H1 (cell line): ENCODE measurements around the gene IKZF1. TPM values are rescaled to one million over a fixed set of nuclear protein-coding genes. Genes with fewer than 3 reads are reported as not detected.

Experiments
- CTCF ChIA-PET: fragments of 300-600 bp; sonication (Branson Sonifier 250); formaldehyde crosslinking; loops from one replicate; lab custom pipeline; 2021; ENCODE audit not compliant: partially characterized antibody; lab: Charles Lee
- POLR2A ChIA-PET: fragments of 300-600 bp; sonication (Branson Sonifier 250); formaldehyde crosslinking; loops from one replicate; lab custom pipeline; 2021; ENCODE audit warnings: inconsistent platforms; ENCODE audit not compliant: partially characterized antibody; lab: Charles Lee
- DNase-seq, 2 experiments: peaks; one replicate each; pipeline versions ENCODE4 v3.0.0 to v3.0.0-alpha.2; 2010 to 2022; ENCODE audit warnings: low spot score in 2 of 2, low read depth in 1 of 2, mixed read lengths in 1 of 2
- FAIRE-seq: peaks from 2 replicates; lab custom pipeline; 2011; peaks lifted over from hg19 to GRCh38; lab: Jason Lieb, UNC
- H2AFZ ChIP-seq: 2 replicates; pipeline ENCODE4 v1.8.1; 2012; ENCODE audit warnings: low read length, inconsistent platforms
- H2AK5ac ChIP-seq: 2 replicates; pipeline ENCODE4 v1.6.1; 2013; ENCODE audit warnings: low read depth, low read length
- H2BK120ac ChIP-seq: replicated peaks from 2 replicates; pipeline ENCODE3; 2013; ENCODE audit warnings: low read depth, low read length, inconsistent platforms
- H2BK12ac ChIP-seq: 2 replicates; pipeline ENCODE4 v1.6.1; 2013; ENCODE audit warnings: low read depth, low read length
- H2BK15ac ChIP-seq: 2 replicates; pipeline ENCODE4 v1.6.1; 2013; ENCODE audit warnings: low read length
- H2BK20ac ChIP-seq: 2 replicates; pipeline ENCODE4 v1.6.1; 2013; ENCODE audit warnings: low read length
- H2BK5ac ChIP-seq: 2 replicates; pipeline ENCODE4 v1.6.1; 2013; ENCODE audit warnings: low read depth, low read length
- H3K14ac ChIP-seq: 2 replicates; pipeline ENCODE4 v1.6.1; 2013; ENCODE audit warnings: inconsistent platforms; ENCODE audit not compliant: insufficient read length
- H3K18ac ChIP-seq: 2 replicates; pipeline ENCODE4 v1.6.1; 2013; ENCODE audit warnings: low read length; ENCODE audit errors: extremely low read depth
- H3K23ac ChIP-seq: 2 replicates; pipeline ENCODE4 v1.6.1; 2013; ENCODE audit warnings: inconsistent platforms; ENCODE audit not compliant: insufficient read length
- H3K23me2 ChIP-seq: 2 replicates; pipeline ENCODE4 v1.6.1; 2013; ENCODE audit warnings: low read depth, low read length
- H3K27ac ChIP-seq: 2 replicates; pipeline ENCODE4 v1.6.1; 2011; ENCODE audit warnings: low read depth, low read length, inconsistent platforms
- H3K27me3 ChIP-seq, 4 experiments: replicated peaks in 1 of 4; 1 replicate in 1 of 4; 2 replicates in 3 of 4; pipeline versions ENCODE4 v1.6.1 to v1.8.1; 2011 to 2013; ENCODE audit warnings: low read length in 3 of 4, mild to moderate bottlenecking in 3 of 4, inconsistent platforms in 2 of 4, mixed read lengths in 2 of 4, moderate library complexity in 1 of 4; ENCODE audit not compliant: control insufficient read depth in 3 of 4, insufficient read depth in 3 of 4; ENCODE audit errors: extremely low read depth in 1 of 4
- H3K36me3 ChIP-seq, 4 experiments: 2 replicates each; pipeline versions ENCODE4 v1.6.1 to v1.8.1; 2011 to 2013; ENCODE audit warnings: mild to moderate bottlenecking in 4 of 4, low read length in 3 of 4, moderate library complexity in 2 of 4, control low read depth in 1 of 4, inconsistent platforms in 1 of 4; ENCODE audit not compliant: insufficient read depth in 4 of 4, control insufficient read depth in 2 of 4
- H3K4ac ChIP-seq: replicated peaks from 2 replicates; pipeline ENCODE3; 2013; ENCODE audit warnings: low read length, low read depth, mixed read lengths, inconsistent platforms; ENCODE audit not compliant: insufficient read length
- H3K4me1 ChIP-seq, 4 experiments: replicated peaks in 1 of 4; 1 replicate in 1 of 4; 2 replicates in 3 of 4; pipeline versions ENCODE4 v1.6.1 to v1.8.1; 2011 to 2013; ENCODE audit warnings: low read length in 3 of 4, inconsistent platforms in 2 of 4, mixed read lengths in 1 of 4; ENCODE audit not compliant: insufficient read depth in 4 of 4, control insufficient read depth in 3 of 4
- H3K4me2 ChIP-seq, 2 experiments: 2 replicates each; pipeline versions ENCODE4 v1.6.1 to v1.8.1; 2011 to 2013; ENCODE audit warnings: low read depth in 2 of 2, low read length in 2 of 2, control low read depth in 1 of 2, inconsistent platforms in 1 of 2, mild to moderate bottlenecking in 1 of 2; ENCODE audit not compliant: insufficient read depth in 1 of 2
- H3K4me3 ChIP-seq, 4 experiments: fragments of 200-600, 300-600 bp in 1 of 4; sonication (generic), shearing (Covaris generic), sonication (Bioruptor Twin) in 1 of 4; 2 replicates each; pipeline versions ENCODE4 v1.5.1 to v1.8.1; 2011 to 2016; ENCODE audit warnings: low read length in 4 of 4, low read depth in 3 of 4, control low read depth in 2 of 4, inconsistent platforms in 2 of 4, mild to moderate bottlenecking in 2 of 4, mixed read lengths in 1 of 4, moderate library complexity in 1 of 4; ENCODE audit not compliant: insufficient read depth in 2 of 4; ENCODE audit errors: extremely low read depth in 1 of 4
- H3K56ac ChIP-seq: replicated peaks from 2 replicates; pipeline ENCODE3; 2013; ENCODE audit warnings: low read depth, mild to moderate bottlenecking, mixed read lengths, low read length, inconsistent platforms; ENCODE audit not compliant: insufficient read length
- H3K79me1 ChIP-seq: 2 replicates; pipeline ENCODE4 v1.6.1; 2013; ENCODE audit warnings: low read depth, low read length, control low read depth
- H3K79me2 ChIP-seq, 2 experiments: 2 replicates each; pipeline versions ENCODE4 v1.6.1 to v1.8.1; 2012 to 2013; ENCODE audit warnings: low read length in 2 of 2, mild to moderate bottlenecking in 2 of 2, inconsistent platforms in 1 of 2; ENCODE audit not compliant: insufficient read depth in 2 of 2, control insufficient read depth in 1 of 2
- H3K9ac ChIP-seq, 4 experiments: replicated peaks in 1 of 4; 1 replicate in 1 of 4; 2 replicates in 3 of 4; pipeline versions ENCODE4 v1.6.1 to v1.8.1; 2011 to 2013; ENCODE audit warnings: low read depth in 3 of 4, low read length in 3 of 4, control low read depth in 2 of 4, mild to moderate bottlenecking in 2 of 4, moderate library complexity in 2 of 4, inconsistent platforms in 1 of 4; ENCODE audit errors: extremely low read depth in 1 of 4
- H3K9me3 ChIP-seq, 2 experiments: 2 replicates each; pipeline versions ENCODE4 v1.6.1 to v1.8.1; 2012 to 2013; ENCODE audit warnings: mild to moderate bottlenecking in 2 of 2, moderate library complexity in 2 of 2, control low read depth in 1 of 2, inconsistent platforms in 1 of 2, low read depth in 1 of 2, low read length in 1 of 2, mixed read lengths in 1 of 2; ENCODE audit not compliant: insufficient read depth in 2 of 2
- H4K20me1 ChIP-seq, 2 experiments: replicated peaks in 1 of 2; 2 replicates each; pipeline versions ENCODE3 to v1.8.1; 2011 to 2013; ENCODE audit warnings: inconsistent platforms in 2 of 2, low read length in 2 of 2, mild to moderate bottlenecking in 1 of 2; ENCODE audit not compliant: insufficient read depth in 2 of 2, control insufficient read depth in 1 of 2
- H4K5ac ChIP-seq: 2 replicates; pipeline ENCODE4 v1.6.1; 2013; ENCODE audit warnings: low read length, low read depth, mixed read lengths, inconsistent platforms; ENCODE audit not compliant: insufficient read length
- H4K8ac ChIP-seq: 2 replicates; pipeline ENCODE4 v1.8.0; 2013; ENCODE audit warnings: mild to moderate bottlenecking, moderate library complexity, low read length, inconsistent platforms; ENCODE audit not compliant: insufficient read depth; ENCODE audit errors: extremely low read depth
- H4K91ac ChIP-seq: replicated peaks from 2 replicates; pipeline ENCODE3; 2013; ENCODE audit warnings: low read length, mixed read lengths, inconsistent platforms; ENCODE audit not compliant: insufficient read length
- RAD21 ChIP-seq, 2 experiments: IDR thresholded peaks in 1 of 2; conservative IDR thresholded peaks in 1 of 2; 2 replicates each; pipeline ENCODE4 v1.6.1; 2011; ENCODE audit warnings: low read depth in 2 of 2, low read length in 2 of 2, improper control_type of control experiment in 1 of 2, inconsistent platforms in 1 of 2, mild to moderate bottlenecking in 1 of 2, moderate library complexity in 1 of 2
- TAF7 ChIP-seq: optimal IDR thresholded peaks from 2 replicates; pipeline ENCODE3; 2011; ENCODE audit warnings: low read depth, mild to moderate bottlenecking, inconsistent platforms, low read length, moderate library complexity, borderline replicate concordance
- WGBS, 2 experiments: shearing (Covaris generic) in 1 of 2; methylation state at CpG; one replicate each; pipeline versions ENCODE4 v1.1.6 to v1.1.7; 2013 to 2015; ENCODE audit warnings: low lambda C conversion rate in 2 of 2, mixed read lengths in 2 of 2, inconsistent platforms in 1 of 2, low coverage in 1 of 2, missing lambda C conversion rate in 1 of 2; ENCODE audit not compliant: insufficient replicate concordance in 2 of 2, insufficient coverage in 1 of 2, insufficient read length in 1 of 2; ENCODE audit errors: extremely low coverage in 1 of 2, missing lambda C conversion rate in 1 of 2; 5-methylcytosine and 5-hydroxymethylcytosine counted together
- polyA plus RNA-seq, 7 experiments: library from polyadenylated mRNA; depleted of rRNA in 3 of 7; stranded (reverse) in 5 of 7; unstranded in 2 of 7; fragments of >200 nt in 5 of 7; fragments of 200-250 nt in 2 of 7; gene quantifications; 1 replicate in 5 of 7; 2 replicates in 1 of 7; 4 replicates in 1 of 7; pipeline versions ENCODE4 v1.2.1 to v1.2.3, GENCODE V29; 2011 to 2013; ENCODE audit warnings: missing spikeins in 2 of 7, mixed read lengths in 2 of 7
- total RNA-seq: library from RNA; stranded (reverse); fragmentation: NEBNext Ultra II Directional; extraction: Animal tissue kit (Norgen Biotek cat#: 25700); gene quantifications from 2 replicates; pipeline ENCODE4 v1.2.1, GENCODE V29; 2021
- TF ChIP-seq, protein P1 (sequence below), 3 experiments: IDR thresholded peaks; 1 replicate in 2 of 3; 2 replicates in 1 of 3; pipeline versions ENCODE4 v1.5.1 to v1.6.1; 2011; ENCODE audit warnings: low read length in 3 of 3, mild to moderate bottlenecking in 3 of 3, inconsistent platforms in 2 of 3, low read depth in 1 of 3, moderate library complexity in 1 of 3; ENCODE audit not compliant: insufficient read depth in 1 of 3; ENCODE audit errors: control extremely low read depth in 1 of 3
- TF ChIP-seq, protein P2 (sequence below): IDR thresholded peaks from 2 replicates; pipeline ENCODE4 v1.6.1; 2012; ENCODE audit warnings: inconsistent platforms

IKZF1 gene
- total and polyA plus RNA-seq, 2 of the 8 experiments (the other 6 are each of a cell fraction or from before 2014, with no cell fraction given): 0.74 to 1.5 TPM

DNA sequence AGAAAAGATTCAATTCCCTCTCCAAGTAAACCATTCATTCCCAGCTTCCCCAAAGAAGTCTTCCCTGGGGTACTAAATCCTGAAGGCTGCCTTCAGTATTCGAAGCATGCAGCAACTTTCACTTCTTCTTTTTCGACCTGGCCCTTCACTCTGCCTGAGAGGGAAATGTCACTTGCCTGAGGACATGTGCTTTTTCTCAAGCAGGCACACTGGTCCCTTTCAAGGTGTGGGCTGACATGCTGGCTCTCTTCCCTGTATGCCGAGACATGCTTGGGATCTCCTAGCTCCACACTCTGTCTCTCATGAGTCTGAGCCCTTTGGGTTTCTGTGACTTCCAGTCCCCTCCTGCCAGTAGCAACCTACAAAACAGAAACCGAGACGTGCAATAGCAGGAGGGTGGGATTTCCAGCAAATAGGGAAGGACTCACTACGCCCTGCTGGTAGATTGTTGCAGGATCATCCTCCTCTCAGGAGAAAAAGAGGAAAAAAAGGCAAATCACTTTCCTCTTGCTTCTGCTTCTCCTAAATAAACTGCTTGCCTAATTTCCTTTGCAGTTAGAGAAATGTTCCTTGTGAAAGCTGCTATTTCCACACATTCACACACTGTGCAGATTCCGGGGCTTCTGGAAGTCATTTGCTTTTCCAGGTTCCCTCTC lies 112.1 kb downstream of the IKZF1 start:
- no peak overlapping the region for H3K4ac ChIP-seq

More for the DNA sequence above, 112.1 kb downstream of the IKZF1 start:
- Histone ChIP-seq H2BK20ac (no peak overlapping the region), H3K36me3 (no peaks in the 10 kb centered on the region), H3K4me3 (no peak overlapping the region), H3K14ac (no peak overlapping the region), H4K20me1 (no peaks in the 10 kb centered on the region), H3K79me1 (no peaks in the 10 kb centered on the region; the same call in 1 of the 2 replicates), H3K9me3 (no peaks in the 10 kb centered on the region)
- TF ChIP-seq RAD21 (IDR thresholded peaks at IDR 0.05 in 1 of 2, conservative IDR thresholded peaks at IDR 0.05 in 1 of 2; ENCODE audit: low read depth in 2 of 2, low read length in 2 of 2) (0 out of 4 replicates have a peak, but pooled peaks of 1 of the 2 experiments have one; percentile 3), TAF7 (no peak)
- TF ChIP-seq, protein P1, sequence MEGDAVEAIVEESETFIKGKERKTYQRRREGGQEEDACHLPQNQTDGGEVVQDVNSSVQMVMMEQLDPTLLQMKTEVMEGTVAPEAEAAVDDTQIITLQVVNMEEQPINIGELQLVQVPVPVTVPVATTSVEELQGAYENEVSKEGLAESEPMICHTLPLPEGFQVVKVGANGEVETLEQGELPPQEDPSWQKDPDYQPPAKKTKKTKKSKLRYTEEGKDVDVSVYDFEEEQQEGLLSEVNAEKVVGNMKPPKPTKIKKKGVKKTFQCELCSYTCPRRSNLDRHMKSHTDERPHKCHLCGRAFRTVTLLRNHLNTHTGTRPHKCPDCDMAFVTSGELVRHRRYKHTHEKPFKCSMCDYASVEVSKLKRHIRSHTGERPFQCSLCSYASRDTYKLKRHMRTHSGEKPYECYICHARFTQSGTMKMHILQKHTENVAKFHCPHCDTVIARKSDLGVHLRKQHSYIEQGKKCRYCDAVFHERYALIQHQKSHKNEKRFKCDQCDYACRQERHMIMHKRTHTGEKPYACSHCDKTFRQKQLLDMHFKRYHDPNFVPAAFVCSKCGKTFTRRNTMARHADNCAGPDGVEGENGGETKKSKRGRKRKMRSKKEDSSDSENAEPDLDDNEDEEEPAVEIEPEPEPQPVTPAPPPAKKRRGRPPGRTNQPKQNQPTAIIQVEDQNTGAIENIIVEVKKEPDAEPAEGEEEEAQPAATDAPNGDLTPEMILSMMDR (IDR thresholded peaks at IDR 0.05; ENCODE audit: control extremely low read depth in 1 of 3, insufficient read depth in 1 of 3, low read depth in 1 of 3, low read length in 3 of 3): peak in 1 of 3 experiments; percentile 35; a peak in 1 of 4 replicates
- TF ChIP-seq, protein P2, sequence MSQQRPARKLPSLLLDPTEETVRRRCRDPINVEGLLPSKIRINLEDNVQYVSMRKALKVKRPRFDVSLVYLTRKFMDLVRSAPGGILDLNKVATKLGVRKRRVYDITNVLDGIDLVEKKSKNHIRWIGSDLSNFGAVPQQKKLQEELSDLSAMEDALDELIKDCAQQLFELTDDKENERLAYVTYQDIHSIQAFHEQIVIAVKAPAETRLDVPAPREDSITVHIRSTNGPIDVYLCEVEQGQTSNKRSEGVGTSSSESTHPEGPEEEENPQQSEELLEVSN: peak; percentile 63
- TF ChIP-seq, all 59 proteins: peak for 3
- Histone ChIP-seq H2BK12ac (no peak overlapping the region), H2BK15ac (0 out of 2 replicates have a peak overlapping the region, but pooled peaks have one; percentile 0), H3K27me3 (no peaks in the 10 kb centered on the region; a peak in 1 of 7 replicates), H4K91ac (no peak overlapping the region), H2BK5ac (0 out of 2 replicates have a peak overlapping the region, but pooled peaks have one; percentile 0), H3K79me2 (no peaks in the 10 kb centered on the region), H3K23ac (no peak overlapping the region), H3K23me2 (no peaks in the 10 kb centered on the region), H4K5ac (no peak overlapping the region), H2AFZ (peak overlapping the region; percentile 89; the same call in 1 of the 2 replicates), H3K4me2 (no peak overlapping the region), H3K4me1 (peaks cover 0 to 8% (median 4%) of the 10 kb centered on the region in 4 experiments; a peak in 5 of 7 replicates), H3K18ac (no peak overlapping the region), H4K8ac (no peak overlapping the region), H2AK5ac (no peak overlapping the region), H3K56ac (no peak overlapping the region), H3K27ac (no peak overlapping the region), H2BK120ac (no peak overlapping the region), H3K9ac (no peak overlapping the region)
- DNase-seq: no peak
- WGBS, 2 experiments: 72% methylated on average over 7 of the region's 7 CpGs; no CpG with 5 or more reads in 1 of the 2 experiments
- ChIA-PET POLR2A (no interaction called here), CTCF (interaction anchor here (0.8 to 5.1 kb wide), 13 partner anchors 9 to 713 kb away, joined by 3 to 50 read pairs (median 4); no protein-coding TSS in a partner anchor)
- no peak for FAIRE-seq
